Calu3 (cell line): ENCODE results near the gene ABHD15. TPM values are rescaled to one million over a fixed set of nuclear protein-coding genes. Genes with fewer than 3 reads are reported as not detected.

Experiments
- BruUV-seq: library from RNA; stranded (reverse); fragments of 400-500 nt; replicated peaks from 2 replicates; lab custom pipeline; 2021; lab: Mats Ljungman, UMichigan
- CTCF ChIA-PET: fragments of 300-600 bp; sonication (Branson Sonifier 250); formaldehyde crosslinking; loops from one replicate; lab custom pipeline; 2022; ENCODE audit warnings: antibody characterized with exemption; lab: Charles Lee
- DNase-seq: peaks from one replicate; pipeline ENCODE4 v3.0.0; 2022
- H3K27ac Mint-ChIP-seq: one replicate; pipeline ENCODE4 v1.8.0; 2022; ENCODE audit warnings: mixed read lengths; ENCODE audit not compliant: unreplicated experiment
- H3K27me3 Mint-ChIP-seq: one replicate; pipeline ENCODE4 v1.8.0; 2022; ENCODE audit warnings: mixed read lengths; ENCODE audit not compliant: unreplicated experiment
- H3K36me3 Mint-ChIP-seq: one replicate; pipeline ENCODE4 v1.8.0; 2022; ENCODE audit warnings: mild to moderate bottlenecking, moderate library complexity, mixed read lengths; ENCODE audit not compliant: insufficient read depth, unreplicated experiment
- H3K4me1 Mint-ChIP-seq: one replicate; pipeline ENCODE4 v1.8.0; 2022; ENCODE audit warnings: mild to moderate bottlenecking, low read depth, mixed read lengths; ENCODE audit not compliant: unreplicated experiment
- H3K4me3 Mint-ChIP-seq: one replicate; pipeline ENCODE4 v1.8.0; 2022; ENCODE audit warnings: mild to moderate bottlenecking, low read depth, moderate library complexity, mixed read lengths; ENCODE audit not compliant: unreplicated experiment
- H3K9me3 Mint-ChIP-seq: one replicate; pipeline ENCODE4 v1.8.0; 2022; ENCODE audit warnings: low read depth, mixed read lengths; ENCODE audit not compliant: unreplicated experiment
- intact Hi-C: fragments of 100-400 bp; cut with micrococcal nuclease; formaldehyde crosslinking; loops from one replicate; pipeline ENCODE4 v1.10.0; 2022; ENCODE audit not compliant: unreplicated experiment
- total RNA-seq: library from RNA; stranded (reverse); gene quantifications from 2 replicates; pipeline ENCODE4 v1.2.3, GENCODE V29; 2022
- TF ChIP-seq, protein P1 (sequence below): fragments of 200-600 bp; IDR thresholded peaks from one replicate; pipeline ENCODE4 v1.8.0; 2022; ENCODE audit warnings: antibody characterized with exemption; ENCODE audit not compliant: unreplicated experiment

The ABHD15 gene
- total RNA-seq, 1 experiment from 2014 or later: 12.5 TPM

DNA sequence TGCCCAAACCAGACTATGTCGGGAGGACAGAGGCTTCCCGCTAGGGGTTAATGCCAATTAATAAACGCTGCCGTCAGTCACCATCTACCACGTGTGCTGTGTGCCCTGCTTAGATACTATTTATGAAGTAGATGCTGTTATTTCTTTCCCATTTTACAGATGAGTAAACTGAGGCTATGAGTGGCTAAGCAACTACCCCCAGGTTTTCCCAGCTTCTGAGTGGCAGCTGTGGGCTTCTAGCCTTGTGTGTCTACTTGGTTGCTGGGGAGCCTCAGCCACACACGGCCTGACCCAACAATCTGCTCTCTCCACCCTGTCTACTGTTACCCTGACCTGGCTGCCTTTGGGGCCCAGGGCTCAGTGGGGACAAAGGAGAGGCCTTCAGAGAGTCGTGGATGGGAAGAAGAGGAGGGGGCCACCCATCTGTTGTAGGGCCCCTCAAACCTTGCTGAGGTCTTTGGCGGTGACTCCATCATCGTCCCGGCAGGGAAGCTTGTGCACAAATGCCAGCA is 15.5 kb upstream of the ABHD15 start:
- no peak overlapping the region for H3K27ac Mint-ChIP-seq
- H3K4me1 Mint-ChIP-seq: peaks cover 9% of the 10 kb centered on the region
- CTCF ChIA-PET: interaction anchor here (0.6 to 1.8 kb wide), 2 partner anchors 35 to 49 kb away, joined by 4 to 11 read pairs; no protein-coding TSS in a partner anchor
- no peak overlapping the region for H3K4me3 Mint-ChIP-seq
- no TSS peak for BruUV-seq
- no peak for DNase-seq
- intact Hi-C loops: loop anchor here (5.0 kb wide), 1 partner anchor 35 kb away; no protein-coding TSS in a partner anchor
- H3K9me3 Mint-ChIP-seq: no peaks in the 10 kb centered on the region
- H3K36me3 Mint-ChIP-seq: peaks cover 15% of the 10 kb centered on the region
- TF ChIP-seq, protein P1, sequence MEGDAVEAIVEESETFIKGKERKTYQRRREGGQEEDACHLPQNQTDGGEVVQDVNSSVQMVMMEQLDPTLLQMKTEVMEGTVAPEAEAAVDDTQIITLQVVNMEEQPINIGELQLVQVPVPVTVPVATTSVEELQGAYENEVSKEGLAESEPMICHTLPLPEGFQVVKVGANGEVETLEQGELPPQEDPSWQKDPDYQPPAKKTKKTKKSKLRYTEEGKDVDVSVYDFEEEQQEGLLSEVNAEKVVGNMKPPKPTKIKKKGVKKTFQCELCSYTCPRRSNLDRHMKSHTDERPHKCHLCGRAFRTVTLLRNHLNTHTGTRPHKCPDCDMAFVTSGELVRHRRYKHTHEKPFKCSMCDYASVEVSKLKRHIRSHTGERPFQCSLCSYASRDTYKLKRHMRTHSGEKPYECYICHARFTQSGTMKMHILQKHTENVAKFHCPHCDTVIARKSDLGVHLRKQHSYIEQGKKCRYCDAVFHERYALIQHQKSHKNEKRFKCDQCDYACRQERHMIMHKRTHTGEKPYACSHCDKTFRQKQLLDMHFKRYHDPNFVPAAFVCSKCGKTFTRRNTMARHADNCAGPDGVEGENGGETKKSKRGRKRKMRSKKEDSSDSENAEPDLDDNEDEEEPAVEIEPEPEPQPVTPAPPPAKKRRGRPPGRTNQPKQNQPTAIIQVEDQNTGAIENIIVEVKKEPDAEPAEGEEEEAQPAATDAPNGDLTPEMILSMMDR: no peak
- no peaks in the 10 kb centered on the region for H3K27me3 Mint-ChIP-seq

DNA sequence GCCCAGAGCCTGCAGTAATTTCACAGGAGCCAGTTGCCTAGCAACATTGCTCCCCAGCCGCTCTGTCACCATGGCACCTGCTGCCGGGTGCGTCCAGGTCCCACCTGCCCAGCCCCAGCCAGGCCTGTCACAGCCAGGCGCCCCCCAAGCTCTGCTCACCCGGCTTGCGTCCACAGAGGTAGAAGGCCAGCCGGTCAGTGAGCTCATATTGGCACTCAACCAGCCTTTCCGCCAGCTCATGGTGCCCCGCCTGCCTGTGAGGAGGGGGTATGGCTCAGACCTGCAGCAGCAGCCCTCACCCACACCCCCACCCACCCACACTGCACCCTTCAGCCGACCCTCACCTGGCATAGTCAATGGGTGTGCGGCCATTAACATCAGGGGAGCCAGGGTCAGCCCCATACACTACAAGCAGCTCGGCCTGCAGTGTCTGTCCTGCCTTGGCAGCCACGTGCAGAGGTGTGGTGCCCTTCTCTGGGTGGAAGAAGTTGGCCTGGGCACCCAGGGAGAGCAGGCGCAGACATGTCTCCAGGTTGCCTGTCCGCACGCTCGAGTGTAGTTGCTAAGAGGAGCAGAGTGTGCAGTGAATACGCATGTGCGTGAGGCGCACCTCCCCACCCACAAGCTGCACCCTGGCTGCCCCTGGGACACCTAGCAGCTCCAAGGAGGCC is 14.9 kb upstream of the ABHD15 start:
- H3K27ac Mint-ChIP-seq: no peak overlapping the region
- no TSS peak for BruUV-seq
- CTCF ChIA-PET: interaction anchor here (0.6 to 2.4 kb wide), 4 partner anchors 10 to 512 kb away, joined by 3 to 18 read pairs (median 8); partner anchors contain the start of gene ANKRD13B
- no peak for DNase-seq
- no peaks in the 10 kb centered on the region for H3K27me3 Mint-ChIP-seq
- no peak overlapping the region for H3K4me3 Mint-ChIP-seq
- intact Hi-C loops: loop anchor here (2.0 to 5.0 kb wide), 2 partner anchors 36 to 439 kb away; no protein-coding TSS in a partner anchor
- H3K4me1 Mint-ChIP-seq: peaks cover 9% of the 10 kb centered on the region
- TF ChIP-seq, protein P1: no peak
- H3K36me3 Mint-ChIP-seq: peaks cover 15% of the 10 kb centered on the region
- H3K9me3 Mint-ChIP-seq: no peaks in the 10 kb centered on the region

DNA sequence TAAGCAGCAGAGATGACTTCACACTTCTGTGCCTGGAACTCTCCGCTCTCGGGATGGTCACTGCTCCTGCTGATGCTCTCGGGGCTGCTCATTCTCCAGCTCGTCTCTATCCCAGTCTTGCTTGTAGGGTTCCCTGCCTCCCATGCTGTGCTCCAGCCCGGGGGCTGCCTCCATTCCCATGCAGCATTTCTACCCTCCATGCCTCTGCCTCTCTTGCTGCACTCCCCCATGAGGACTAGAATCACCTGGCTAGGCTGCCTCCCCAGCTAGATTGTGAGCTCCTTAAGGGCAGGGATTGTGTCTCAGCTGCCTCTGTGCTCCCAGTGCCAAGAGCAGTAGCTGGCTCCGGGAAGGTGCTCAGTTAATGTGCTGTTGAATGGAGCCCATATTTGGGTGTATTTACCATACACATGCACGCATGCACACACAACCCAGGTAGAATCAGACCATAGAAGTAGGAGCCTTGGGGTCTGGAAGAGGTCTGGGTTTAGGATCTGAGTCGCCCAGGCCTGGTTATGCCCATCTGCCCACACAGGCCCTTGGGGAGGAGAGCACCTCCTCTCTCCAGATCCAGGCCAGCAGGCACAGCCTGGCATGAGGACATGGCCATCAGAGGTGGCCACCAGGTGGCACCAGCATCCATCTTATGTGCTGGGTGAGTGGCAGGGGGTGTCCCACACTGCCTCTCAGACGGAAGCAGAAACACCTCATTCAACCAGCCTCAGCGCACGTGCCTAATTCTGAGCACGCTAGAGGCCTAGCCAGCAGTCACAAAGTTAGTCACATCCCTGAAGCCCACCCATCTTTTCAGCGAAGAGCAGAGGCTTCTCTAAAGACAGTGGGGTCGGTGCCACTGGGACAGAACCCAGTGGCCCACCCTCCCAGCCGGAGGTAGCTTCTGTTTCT is 13.3 kb upstream of the ABHD15 start:
- intact Hi-C loops: loop anchor here (2.0 to 5.0 kb wide), 2 partner anchors 37 to 441 kb away; no protein-coding TSS in a partner anchor
- H3K27me3 Mint-ChIP-seq: no peaks in the 10 kb centered on the region
- H3K9me3 Mint-ChIP-seq: no peaks in the 10 kb centered on the region
- peak; percentile 90 for DNase-seq
- TF ChIP-seq, protein P1: peak; percentile 81
- peaks cover 9% of the 10 kb centered on the region for H3K4me1 Mint-ChIP-seq
- CTCF ChIA-PET: interaction anchor here (1.8 to 2.4 kb wide), 2 partner anchors 12 to 37 kb away, joined by 11 to 18 read pairs; partner anchors contain the start of gene ANKRD13B
- no peak overlapping the region for H3K4me3 Mint-ChIP-seq
- BruUV-seq: no TSS peak
- no peak overlapping the region for H3K27ac Mint-ChIP-seq
- peaks cover 29% of the 10 kb centered on the region for H3K36me3 Mint-ChIP-seq
